ENCODE measurements around the gene DNAJA2. TPM values are rescaled to one million over a fixed set of nuclear protein-coding genes. Genes with fewer than 3 reads are reported as not detected.
A peak's percentile ranks its signal among the peaks of the same experiment; 100 is the strongest.

DNAJA2 gene
- total RNA-seq, 2 experiments from 2014 or later = 43.3 to 61.6 TPM

- BruUV-seq (replicated peaks) = no TSS peak
- no peak for TF ChIP-seq EZH2phosphoT487 (IDR thresholded peaks at IDR 0.05; ENCODE audit: borderline replicate concordance, low read depth, low read length)
- TF ChIP-seq, protein P1, sequence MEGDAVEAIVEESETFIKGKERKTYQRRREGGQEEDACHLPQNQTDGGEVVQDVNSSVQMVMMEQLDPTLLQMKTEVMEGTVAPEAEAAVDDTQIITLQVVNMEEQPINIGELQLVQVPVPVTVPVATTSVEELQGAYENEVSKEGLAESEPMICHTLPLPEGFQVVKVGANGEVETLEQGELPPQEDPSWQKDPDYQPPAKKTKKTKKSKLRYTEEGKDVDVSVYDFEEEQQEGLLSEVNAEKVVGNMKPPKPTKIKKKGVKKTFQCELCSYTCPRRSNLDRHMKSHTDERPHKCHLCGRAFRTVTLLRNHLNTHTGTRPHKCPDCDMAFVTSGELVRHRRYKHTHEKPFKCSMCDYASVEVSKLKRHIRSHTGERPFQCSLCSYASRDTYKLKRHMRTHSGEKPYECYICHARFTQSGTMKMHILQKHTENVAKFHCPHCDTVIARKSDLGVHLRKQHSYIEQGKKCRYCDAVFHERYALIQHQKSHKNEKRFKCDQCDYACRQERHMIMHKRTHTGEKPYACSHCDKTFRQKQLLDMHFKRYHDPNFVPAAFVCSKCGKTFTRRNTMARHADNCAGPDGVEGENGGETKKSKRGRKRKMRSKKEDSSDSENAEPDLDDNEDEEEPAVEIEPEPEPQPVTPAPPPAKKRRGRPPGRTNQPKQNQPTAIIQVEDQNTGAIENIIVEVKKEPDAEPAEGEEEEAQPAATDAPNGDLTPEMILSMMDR (conservative IDR thresholded peaks at IDR 0.05; ENCODE audit: low read length) = no peak
- Histone ChIP-seq H3K4me1 (ENCODE audit: insufficient read depth, low read length, poor library complexity, severe bottlenecking) (peaks cover 35% of the 10 kb centered on the region), H3K9me2 (ENCODE audit: insufficient read depth, low read length) (no peaks in the 10 kb centered on the region), H3K27ac (ENCODE audit: low read depth, low read length, poor library complexity, severe bottlenecking) (no peak overlapping the region), H3K9me3 (ENCODE audit: low read length) (no peaks in the 10 kb centered on the region), H2AFZ (ENCODE audit: low read length) (peak overlapping the region; percentile 51), H3K79me2 (ENCODE audit: insufficient read depth, low read depth, low read length) (peaks cover 31% of the 10 kb centered on the region), H3K36me3 (ENCODE audit: insufficient read depth, low read length) (peaks cover 17% of the 10 kb centered on the region), H4K20me1 (ENCODE audit: insufficient read depth, low read length) (peaks cover 14% of the 10 kb centered on the region), H3K4me3 (ENCODE audit: low read depth, low read length, poor library complexity, severe bottlenecking) (no peak overlapping the region), H3K4me2 (ENCODE audit: low read length) (peak overlapping the region; percentile 39)
- CTCF ChIA-PET (ENCODE audit: unreplicated experiment) = no interaction called here
- no peak for DNase-seq (ENCODE audit: low spot score)
- intact Hi-C loops (cut with micrococcal nuclease; ENCODE audit: unreplicated experiment) = loop anchor here (10.0 kb wide), 1 partner anchor 519 kb away; no protein-coding TSS in a partner anchor
- POLR2A ChIA-PET = interaction anchor here (0.6 to 0.7 kb wide), 2 partner anchors 61 to 205 kb away, joined by 3 read pairs; no protein-coding TSS in a partner anchor
Observed at GRCh38 chr16:46975908-46976470, 2.5 kb upstream of the DNAJA2 start.

DNA sequence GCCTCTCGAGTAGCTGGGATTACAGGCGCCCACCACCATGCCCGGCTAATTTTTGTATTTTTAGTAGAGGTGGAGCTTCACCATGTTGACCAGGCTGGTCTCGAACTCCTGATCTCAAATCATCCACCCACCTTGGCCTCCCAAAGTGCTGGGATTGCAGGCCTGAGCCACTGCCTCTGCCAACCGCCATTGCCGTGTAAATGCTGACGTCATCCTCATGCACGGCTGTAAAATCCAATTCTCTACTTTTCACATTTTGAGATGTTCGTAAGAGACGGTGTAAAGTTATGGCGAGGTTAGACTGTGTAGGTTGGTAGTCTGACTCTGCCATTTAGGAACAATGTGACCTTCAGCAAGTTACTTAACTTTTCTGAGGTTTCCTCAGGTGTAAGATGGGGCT, 1.7 kb upstream of the DNAJA2 start:
- no peaks in the 10 kb centered on the region for H3K9me3 ChIP-seq (ENCODE audit: low read length)
- CTCF ChIA-PET (ENCODE audit: unreplicated experiment) = interaction anchor here (0.9 kb wide), 1 partner anchor 47 kb away, joined by 4 read pairs; no protein-coding TSS in a partner anchor

More for the DNA sequence above, 1.7 kb upstream of the DNAJA2 start:
- no peak overlapping the region for H3K27ac ChIP-seq (ENCODE audit: low read depth, low read length, poor library complexity, severe bottlenecking)
- H3K4me3 ChIP-seq (ENCODE audit: low read depth, low read length, poor library complexity, severe bottlenecking) = no peak overlapping the region
- POLR2A ChIA-PET = interaction anchor here (0.7 to 3.2 kb wide), 3 partner anchors 9 to 331 kb away, joined by 4 to 11 read pairs (median 5); no protein-coding TSS in a partner anchor
- DNase-seq (ENCODE audit: low spot score) = no peak
- BruUV-seq (replicated peaks) = no TSS peak
- peaks cover 24% of the 10 kb centered on the region for H3K36me3 ChIP-seq (ENCODE audit: insufficient read depth, low read length)
- TF ChIP-seq EZH2phosphoT487 (IDR thresholded peaks at IDR 0.05; ENCODE audit: borderline replicate concordance, low read depth, low read length) = no peak
- TF ChIP-seq, protein P1 (conservative IDR thresholded peaks at IDR 0.05; ENCODE audit: low read length) = no peak
- H3K4me1 ChIP-seq (ENCODE audit: insufficient read depth, low read length, poor library complexity, severe bottlenecking) = peaks cover 39% of the 10 kb centered on the region
- H3K9me2 ChIP-seq (ENCODE audit: insufficient read depth, low read length) = no peaks in the 10 kb centered on the region
- H4K20me1 ChIP-seq (ENCODE audit: insufficient read depth, low read length) = peaks cover 14% of the 10 kb centered on the region
- H2AFZ ChIP-seq (ENCODE audit: low read length) = no peak overlapping the region
- no peak overlapping the region for H3K4me2 ChIP-seq (ENCODE audit: low read length)
- intact Hi-C loops (cut with micrococcal nuclease; ENCODE audit: unreplicated experiment) = loop anchor here (10.0 kb wide), 1 partner anchor 520 kb away; no protein-coding TSS in a partner anchor
- H3K79me2 ChIP-seq (ENCODE audit: insufficient read depth, low read depth, low read length) = peaks cover 39% of the 10 kb centered on the region
